HG03439 (cell line): ENCODE measurements around the gene MCRIP1.

ENCODE experiments used
- ATAC-seq: cut with Tn5 transposase; IDR thresholded peaks from one replicate; pipeline ENCODE4 v1.9.1; 2021; ENCODE audit warnings: mild to moderate bottlenecking, moderate library complexity; ENCODE audit not compliant: unreplicated experiment

Gene MCRIP1

GRCh38 chr17:81833160-81833920, at the start of gene MCRIP1:
TSS of gene MCRIP1 (minus strand) at chr17:81833291. CDS start at chr17:81824506, 8,785 bp downstream.
- ATAC-seq: peak; percentile 61

- ATAC-seq: no peak
Measured at GRCh38 chr17:81879121-81879520, 46.0 kb upstream of the MCRIP1 start.

GRCh38 chr17:81878294-81878693, 45.2 kb upstream of the MCRIP1 start:
- ATAC-seq: no peak

- ATAC-seq: no peak
Measured at GRCh38 chr17:81877569-81877968, 44.5 kb upstream of the MCRIP1 start.

- ATAC-seq: peak; percentile 47
Measured at GRCh38 chr17:81871387-81872230, 38.5 kb upstream of the MCRIP1 start.

- ATAC-seq: peak; percentile 14
Measured at GRCh38 chr17:81870981-81871386, 37.9 kb upstream of the MCRIP1 start, which contains the start of gene ARHGDIA. TSS of gene ARHGDIA (minus strand) at chr17:81871337. CDS start at chr17:81869930, 1,407 bp downstream.

GRCh38 chr17:81870131-81870980, 37.3 kb upstream of the MCRIP1 start:
- ATAC-seq: peak; percentile 7

GRCh38 chr17:81869221-81870130, 36.4 kb upstream of the MCRIP1 start:
- ATAC-seq: no peak

GRCh38 chr17:81868674-81869220, 35.7 kb upstream of the MCRIP1 start:
- no peak for ATAC-seq

GRCh38 chr17:81867991-81868673, 35.0 kb upstream of the MCRIP1 start:
- no peak for ATAC-seq

GRCh38 chr17:81867170-81867990, 34.3 kb upstream of the MCRIP1 start:
- no peak for ATAC-seq

GRCh38 chr17:81866440-81867169, 33.5 kb upstream of the MCRIP1 start:
- no peak for ATAC-seq

GRCh38 chr17:81865733-81866439, 32.8 kb upstream of the MCRIP1 start:
- ATAC-seq: no peak

GRCh38 chr17:81865358-81865732, 32.3 kb upstream of the MCRIP1 start:
- ATAC-seq: no peak

- ATAC-seq: no peak
Measured at GRCh38 chr17:81863833-81864768, 31.0 kb upstream of the MCRIP1 start.
